Stimulated activated CD8-positive, alpha-beta memory T cell treated with anti-CD3 and anti-CD28 coated beads, Interleukin-4, amount 100 ng/mL, for 1 hour (primary cell): ENCODE results near the gene PDP2.
"Not testable (repeated sequence)": the region's sequence is repeated elsewhere in the genome, so short reads cannot be mapped to it uniquely, and the experiment has no call there.

Experiments
- DNase-seq, 2 donors: peaks; one replicate each; pipeline ENCODE4 v3.0.0-alpha.2; 2020; ENCODE audit warnings: low read depth in 2 of 2, low spot score in 1 of 2

The PDP2 gene

DNA sequence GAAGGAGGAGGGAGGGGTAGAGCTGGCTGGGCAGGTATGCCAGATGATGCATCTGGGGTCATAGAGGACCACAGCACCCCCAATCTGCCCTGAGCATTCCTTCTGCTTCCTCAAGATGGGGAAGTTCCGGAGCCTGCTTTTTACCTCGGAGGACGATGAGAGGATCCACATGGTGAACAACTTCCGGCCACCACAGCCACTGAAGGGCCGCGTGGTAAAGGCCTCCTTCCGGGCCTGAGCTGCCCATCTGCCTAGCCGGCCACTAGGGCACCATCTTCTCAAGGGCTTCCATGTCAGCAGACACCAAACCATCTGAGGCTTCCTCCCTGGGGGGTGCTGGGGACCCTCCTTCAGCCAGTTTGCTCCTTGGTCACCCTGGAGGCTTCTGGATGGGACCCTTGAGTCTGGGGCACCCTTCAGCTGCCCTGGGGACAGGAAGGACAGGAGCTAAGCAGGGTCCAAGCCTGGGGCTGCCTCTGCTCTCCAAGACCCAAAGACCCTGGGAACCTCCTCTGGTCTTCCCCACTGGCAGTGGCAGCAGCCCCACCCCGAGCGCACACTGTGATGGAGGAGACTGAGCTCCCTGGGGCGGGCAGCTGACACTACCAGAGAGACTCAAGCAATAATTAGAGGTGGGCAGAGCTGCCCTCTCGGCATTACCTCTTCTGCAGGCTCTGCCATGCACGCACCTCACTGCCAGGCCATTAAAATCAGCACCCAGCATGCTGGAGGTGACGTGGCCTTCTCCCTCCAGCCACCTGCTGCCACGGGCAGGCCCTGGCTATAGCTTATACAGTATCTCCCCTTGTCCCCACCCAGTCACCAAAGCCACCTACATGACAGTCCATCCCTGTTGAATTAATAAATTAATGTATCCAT is 26.8 kb upstream of the PDP2 start:
- DNase-seq = no peak

DNA sequence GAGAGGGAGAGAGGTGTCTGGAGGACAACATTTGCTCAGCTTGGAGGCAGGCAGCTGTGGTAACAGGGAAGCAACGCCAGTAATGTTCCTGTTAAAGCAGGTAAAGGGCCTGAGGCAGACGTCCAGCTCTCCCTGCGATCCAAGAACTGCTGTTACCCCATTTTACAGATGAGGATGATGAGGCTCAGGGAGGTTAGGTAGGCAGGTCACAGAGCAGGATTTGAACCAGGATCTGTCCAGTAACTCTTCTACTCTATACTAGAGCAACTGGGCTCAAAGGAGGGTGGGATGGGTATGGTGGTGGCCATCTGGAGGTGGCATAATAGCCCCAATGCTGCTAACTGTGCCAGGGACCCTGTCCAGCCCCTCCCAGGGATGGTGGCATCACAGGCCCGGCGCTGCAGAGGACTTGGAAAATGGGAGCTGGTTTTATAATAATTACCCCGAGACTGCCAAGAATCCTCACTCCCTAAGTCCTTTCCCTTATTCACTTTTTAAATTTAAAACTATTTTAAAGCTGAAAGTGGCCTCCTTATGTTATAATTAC is 24.1 kb upstream of the PDP2 start:
- DNase-seq = no peak

DNA sequence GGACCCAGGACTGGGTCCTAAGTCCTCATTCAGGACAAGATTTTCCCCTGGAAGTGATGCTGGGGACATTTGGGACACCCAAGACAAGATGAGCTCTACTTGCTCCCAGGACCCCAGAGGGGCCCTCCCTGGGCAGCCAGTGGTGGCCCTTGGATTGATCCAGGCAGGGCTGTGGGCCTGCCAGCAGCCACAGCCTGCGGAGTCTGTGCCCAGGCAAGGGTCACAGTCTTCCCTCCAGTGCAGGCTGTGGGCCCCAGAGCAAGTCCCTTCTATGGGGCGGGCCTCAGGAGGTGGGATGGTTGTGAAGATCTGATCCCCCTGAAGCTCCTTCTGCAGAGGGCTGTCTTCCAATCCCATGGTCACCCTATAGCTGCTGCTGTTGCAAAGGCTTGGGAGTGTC is 23.5 kb upstream of the PDP2 start:
- no peak for DNase-seq

DNA sequence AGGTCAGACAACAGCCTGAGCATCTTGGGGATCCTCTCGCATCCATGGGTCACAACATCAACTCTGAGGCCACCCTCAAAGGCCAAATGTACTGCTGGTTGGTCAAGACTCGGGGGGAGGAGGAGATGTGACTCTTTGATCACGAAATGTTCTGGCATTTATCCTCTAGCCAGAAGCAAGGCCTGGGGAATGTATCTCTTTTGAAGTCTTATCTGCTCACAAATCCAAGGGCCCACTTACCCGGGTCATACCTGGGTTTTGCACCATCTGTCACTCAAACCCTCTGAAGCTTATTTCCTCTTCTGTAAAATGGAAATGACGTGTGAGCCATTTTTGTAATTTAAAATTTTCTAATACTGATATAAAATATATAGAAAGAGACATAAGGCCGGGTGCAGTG is 22.9 kb upstream of the PDP2 start:
- no peak for DNase-seq

GRCh38 chr16:66858740-66859396 is 21.4 kb upstream of the PDP2 start:
- no peak for DNase-seq

DNA sequence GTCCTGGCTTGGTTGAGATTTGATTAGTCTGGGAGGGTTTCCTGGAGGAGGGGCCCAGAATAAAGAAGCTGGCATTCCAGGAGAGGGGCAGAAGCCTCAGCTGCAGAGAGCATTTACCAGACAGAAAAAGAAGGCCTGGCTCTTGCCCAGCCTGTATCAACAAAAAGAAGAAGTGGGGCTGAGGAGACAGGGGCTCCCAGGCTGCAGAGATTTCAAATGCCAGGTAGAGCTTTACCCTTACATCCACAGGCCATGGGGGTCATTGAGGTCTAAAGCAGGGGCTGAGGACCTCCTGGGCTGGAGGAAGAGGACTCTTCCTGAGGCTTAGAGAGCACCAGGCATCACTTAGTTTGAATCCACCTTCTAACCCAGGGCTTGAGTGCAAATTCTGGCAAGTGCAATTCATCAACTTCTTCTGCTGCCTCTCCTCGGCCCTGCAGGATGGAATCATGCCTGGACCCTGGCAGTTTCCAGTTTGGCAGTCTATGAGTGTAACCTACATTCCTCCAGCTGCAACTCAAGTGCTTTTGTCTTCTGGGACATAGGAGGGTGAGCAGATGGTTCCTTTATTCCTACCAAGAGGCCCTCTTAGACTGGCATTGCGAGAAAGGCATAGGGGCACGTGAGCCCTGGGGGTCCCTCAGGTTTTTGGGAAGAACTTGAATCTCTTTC is 20.8 kb upstream of the PDP2 start:
- no peak for DNase-seq

- no peak for DNase-seq
Observed at GRCh38 chr16:66862023-66862520, 18.2 kb upstream of the PDP2 start.

DNA sequence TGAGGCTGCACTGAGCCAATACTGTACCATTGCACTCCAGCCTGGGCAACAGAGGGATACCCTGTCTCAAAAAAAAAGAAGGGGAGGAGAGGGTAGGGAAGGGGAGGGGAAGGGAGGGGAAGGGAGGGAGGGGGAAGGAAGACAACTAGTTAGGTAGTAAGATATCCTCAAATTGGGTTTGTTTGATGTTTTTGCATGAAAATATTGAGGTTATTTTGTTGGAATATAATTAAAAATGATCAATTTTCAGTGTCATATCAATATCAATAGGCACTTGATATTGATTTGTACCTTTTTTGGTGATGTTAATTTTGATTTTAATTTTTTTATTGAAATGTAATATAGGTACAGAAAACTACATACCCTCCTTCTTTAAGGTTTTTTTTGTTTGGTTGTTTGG is 16.6 kb upstream of the PDP2 start:
- DNase-seq = no peak

- DNase-seq = no peak
Observed at GRCh38 chr16:66869424-66869823, 10.9 kb upstream of the PDP2 start.

GRCh38 chr16:66871363-66871762 is 9.0 kb upstream of the PDP2 start:
- DNase-seq = not testable (repeated sequence)

DNA sequence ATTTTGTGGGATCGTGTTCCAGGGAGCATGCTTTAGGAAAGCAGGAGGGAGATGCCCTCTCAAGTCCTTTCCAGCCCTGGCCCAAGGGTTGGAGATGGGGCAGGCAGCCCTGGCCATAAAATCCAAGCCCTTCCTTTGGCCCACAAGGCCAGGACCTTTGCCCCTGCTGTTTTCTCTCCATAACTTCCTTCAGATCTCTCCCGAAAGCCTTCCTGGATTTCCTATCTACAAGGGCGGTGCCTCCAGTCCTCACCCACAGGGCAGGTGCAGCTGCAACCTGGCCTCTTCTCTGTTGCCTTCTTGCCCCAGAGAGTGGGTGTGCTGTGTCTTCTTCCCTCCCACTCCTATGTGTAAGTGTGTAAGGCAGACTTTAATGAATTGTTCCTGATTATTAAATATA is 8.5 kb upstream of the PDP2 start:
- DNase-seq = no peak

DNA sequence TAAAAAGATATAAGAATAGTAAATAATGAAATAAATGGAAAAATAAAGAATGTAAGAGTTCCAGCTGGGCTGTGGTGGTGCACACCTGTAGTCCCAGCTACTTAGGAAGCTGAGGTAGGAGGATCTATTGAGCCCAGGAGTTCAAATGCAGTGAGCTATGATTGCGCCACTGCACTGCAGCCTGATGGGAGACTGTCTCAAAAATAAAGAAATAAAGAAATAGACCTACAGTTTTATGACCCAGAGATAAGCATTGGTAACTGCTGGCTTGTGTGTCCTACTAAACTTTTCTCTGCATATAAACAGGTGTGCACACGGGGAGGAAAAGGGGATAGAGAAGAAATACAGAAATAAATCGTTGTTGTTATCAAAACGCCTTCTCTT is 7.8 kb upstream of the PDP2 start:
- no peak for DNase-seq

DNA sequence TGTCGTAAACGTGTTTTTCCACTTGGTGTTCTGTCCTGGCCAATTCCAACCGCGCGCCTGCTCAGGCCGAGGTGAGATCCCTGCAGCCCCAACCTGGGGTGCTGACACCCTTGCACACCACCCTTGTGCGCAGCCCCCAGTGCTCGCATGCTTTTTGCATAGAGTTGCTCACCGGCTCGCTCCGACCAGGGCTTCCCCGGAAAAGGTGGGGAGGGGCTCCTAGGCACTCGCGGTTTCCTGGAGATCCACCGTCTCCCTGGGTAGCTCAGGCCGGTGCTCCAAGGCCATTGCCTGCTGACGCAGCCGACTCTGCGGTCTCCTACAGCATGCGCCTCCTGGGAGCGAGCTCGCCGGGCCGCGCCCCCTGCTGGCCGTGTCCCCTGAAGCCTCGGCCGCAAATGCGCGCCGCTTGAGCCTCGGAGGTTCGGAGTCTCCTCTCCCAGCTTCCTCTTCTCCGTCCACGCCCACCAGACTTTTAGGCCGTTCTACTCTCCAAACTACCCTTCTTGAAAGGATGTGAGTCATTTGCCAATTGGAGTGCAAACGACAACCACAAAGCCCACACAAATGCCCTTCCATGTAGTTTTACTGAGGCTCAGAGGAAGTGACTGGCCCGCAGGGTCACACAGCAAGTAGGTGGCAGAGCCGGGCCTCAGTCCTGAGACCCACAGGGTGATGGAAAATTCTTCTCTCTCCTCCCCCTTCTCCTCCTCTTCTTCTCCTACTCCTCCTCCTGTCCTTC is 7.2 kb upstream of the PDP2 start:
- DNase-seq = peak; percentile 77 to 78

GRCh38 chr16:66873685-66874055 is 6.6 kb upstream of the PDP2 start:
- DNase-seq = no peak

GRCh38 chr16:66874079-66874775 is 6.1 kb upstream of the PDP2 start:
- no peak for DNase-seq

- no peak for DNase-seq
Observed at GRCh38 chr16:66878067-66878466, 2.2 kb upstream of the PDP2 start.

- no peak for DNase-seq
Observed at GRCh38 chr16:66881014-66881417, 701 bp downstream of the PDP2 start.

DNA sequence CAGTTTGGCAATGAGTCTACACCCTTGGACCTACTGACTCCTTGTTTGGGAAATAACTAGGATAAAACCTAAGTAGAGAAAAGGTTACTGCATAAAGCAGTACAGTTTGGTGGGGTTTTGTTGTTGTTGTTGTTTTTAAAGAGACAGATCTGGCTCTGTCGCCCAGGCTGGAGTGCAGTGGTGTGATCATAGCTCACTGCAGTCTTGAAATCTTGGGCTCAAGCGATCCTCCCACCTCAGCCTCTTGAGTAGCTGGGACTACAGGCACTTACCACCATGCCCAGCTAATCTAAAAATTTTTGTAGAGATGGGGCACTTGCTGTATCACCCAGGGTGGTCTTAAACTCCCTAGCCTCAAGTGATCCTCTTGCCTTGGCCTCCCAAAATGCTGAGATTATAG is 1.2 kb downstream of the PDP2 start:
- no peak for DNase-seq

DNA sequence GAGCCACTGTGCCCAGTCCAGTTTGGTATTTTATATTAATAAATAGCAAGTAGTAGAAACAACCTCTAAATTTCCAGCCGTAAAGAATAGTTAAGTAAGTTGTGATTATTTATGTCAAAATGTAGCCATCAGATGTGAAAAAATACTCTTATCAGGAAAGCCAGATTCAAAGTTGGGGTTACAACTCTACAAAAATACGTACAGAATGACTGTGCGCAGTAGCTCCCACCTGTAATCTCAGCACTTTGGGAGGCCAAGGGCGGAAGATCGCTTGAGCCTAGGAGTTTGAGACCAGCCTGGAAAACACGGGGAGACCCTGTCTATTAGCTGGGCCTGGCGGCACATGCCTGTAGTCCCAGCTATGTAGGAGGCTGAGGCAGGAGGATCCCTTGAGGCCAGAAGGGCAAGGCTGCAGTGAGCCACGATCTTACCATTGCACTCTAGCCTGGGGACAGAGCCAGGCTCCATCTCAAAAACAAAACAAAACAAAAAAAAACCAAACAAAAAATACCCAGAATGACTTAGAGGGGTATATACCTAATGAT is 1.7 kb downstream of the PDP2 start:
- no peak for DNase-seq

GRCh38 chr16:66882702-66883101 is 2.4 kb downstream of the PDP2 start:
- DNase-seq = no peak
